Measurements from ENCODE around the gene CEP112. TPM values are rescaled to one million over a fixed set of nuclear protein-coding genes. Genes with fewer than 3 reads are reported as not detected.

Gene CEP112
- total RNA-seq, 1 experiment from 2014 or later = 6.1 TPM

DNA sequence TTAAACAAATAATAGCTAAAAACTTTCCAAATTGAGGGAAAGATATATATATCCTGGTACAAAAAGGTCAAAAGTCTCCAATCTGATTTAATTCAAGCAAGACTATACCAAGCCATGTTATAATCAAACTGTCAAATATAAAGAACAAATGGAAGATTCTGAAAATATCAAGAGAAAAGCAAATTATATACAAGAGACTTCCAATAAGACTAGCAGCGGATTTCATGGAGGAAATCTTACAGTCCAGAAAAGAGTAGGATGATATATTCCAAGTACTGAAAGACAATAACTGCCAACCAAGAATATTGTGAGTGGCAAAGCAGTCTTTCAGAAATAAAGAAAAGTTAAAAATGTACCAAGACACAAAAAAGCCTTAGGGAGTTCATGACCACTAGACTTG lies 102.2 kb downstream of the CEP112 start (continued):
- TF ChIP-seq, protein P1, sequence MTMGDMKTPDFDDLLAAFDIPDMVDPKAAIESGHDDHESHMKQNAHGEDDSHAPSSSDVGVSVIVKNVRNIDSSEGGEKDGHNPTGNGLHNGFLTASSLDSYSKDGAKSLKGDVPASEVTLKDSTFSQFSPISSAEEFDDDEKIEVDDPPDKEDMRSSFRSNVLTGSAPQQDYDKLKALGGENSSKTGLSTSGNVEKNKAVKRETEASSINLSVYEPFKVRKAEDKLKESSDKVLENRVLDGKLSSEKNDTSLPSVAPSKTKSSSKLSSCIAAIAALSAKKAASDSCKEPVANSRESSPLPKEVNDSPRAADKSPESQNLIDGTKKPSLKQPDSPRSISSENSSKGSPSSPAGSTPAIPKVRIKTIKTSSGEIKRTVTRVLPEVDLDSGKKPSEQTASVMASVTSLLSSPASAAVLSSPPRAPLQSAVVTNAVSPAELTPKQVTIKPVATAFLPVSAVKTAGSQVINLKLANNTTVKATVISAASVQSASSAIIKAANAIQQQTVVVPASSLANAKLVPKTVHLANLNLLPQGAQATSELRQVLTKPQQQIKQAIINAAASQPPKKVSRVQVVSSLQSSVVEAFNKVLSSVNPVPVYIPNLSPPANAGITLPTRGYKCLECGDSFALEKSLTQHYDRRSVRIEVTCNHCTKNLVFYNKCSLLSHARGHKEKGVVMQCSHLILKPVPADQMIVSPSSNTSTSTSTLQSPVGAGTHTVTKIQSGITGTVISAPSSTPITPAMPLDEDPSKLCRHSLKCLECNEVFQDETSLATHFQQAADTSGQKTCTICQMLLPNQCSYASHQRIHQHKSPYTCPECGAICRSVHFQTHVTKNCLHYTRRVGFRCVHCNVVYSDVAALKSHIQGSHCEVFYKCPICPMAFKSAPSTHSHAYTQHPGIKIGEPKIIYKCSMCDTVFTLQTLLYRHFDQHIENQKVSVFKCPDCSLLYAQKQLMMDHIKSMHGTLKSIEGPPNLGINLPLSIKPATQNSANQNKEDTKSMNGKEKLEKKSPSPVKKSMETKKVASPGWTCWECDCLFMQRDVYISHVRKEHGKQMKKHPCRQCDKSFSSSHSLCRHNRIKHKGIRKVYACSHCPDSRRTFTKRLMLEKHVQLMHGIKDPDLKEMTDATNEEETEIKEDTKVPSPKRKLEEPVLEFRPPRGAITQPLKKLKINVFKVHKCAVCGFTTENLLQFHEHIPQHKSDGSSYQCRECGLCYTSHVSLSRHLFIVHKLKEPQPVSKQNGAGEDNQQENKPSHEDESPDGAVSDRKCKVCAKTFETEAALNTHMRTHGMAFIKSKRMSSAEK (CRISPR knock-in tag; IDR thresholded peaks at IDR 0.05; ENCODE audit: borderline replicate concordance) = no peak
- no peak for TF ChIP-seq RELA (CRISPR knock-in tag; IDR thresholded peaks at IDR 0.05; ENCODE audit: borderline replicate concordance)

DNA sequence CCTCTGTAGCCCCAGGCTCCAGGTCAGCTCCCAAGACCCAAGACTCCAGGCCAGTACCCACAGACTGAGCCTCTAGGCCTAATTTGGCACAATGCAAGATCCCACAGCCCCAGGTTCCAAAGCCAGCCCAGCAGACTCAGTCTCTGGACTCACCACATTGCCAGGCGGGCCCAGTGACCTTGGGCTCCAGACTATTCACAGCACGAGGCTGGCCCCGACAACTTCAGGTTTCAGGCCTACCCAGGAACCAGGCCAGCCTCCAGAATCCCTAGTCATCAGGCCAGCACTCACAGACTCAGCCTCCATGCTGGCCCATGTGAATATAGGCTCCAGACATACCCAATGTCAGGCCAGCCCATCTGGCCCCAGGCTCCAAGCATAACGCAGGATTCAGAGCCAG lies 103.8 kb downstream of the CEP112 start:
- TF ChIP-seq RORB (CRISPR knock-in tag; IDR thresholded peaks at IDR 0.05) (no peak), ZNF232 (CRISPR knock-in tag; IDR thresholded peaks at IDR 0.05) (no peak), GABPB1 (CRISPR knock-in tag; IDR thresholded peaks at IDR 0.05) (no peak)
- TF ChIP-seq, protein P2, sequence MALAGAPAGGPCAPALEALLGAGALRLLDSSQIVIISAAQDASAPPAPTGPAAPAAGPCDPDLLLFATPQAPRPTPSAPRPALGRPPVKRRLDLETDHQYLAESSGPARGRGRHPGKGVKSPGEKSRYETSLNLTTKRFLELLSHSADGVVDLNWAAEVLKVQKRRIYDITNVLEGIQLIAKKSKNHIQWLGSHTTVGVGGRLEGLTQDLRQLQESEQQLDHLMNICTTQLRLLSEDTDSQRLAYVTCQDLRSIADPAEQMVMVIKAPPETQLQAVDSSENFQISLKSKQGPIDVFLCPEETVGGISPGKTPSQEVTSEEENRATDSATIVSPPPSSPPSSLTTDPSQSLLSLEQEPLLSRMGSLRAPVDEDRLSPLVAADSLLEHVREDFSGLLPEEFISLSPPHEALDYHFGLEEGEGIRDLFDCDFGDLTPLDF (CRISPR knock-in tag; IDR thresholded peaks at IDR 0.05) = no peak
- TF ChIP-seq, protein P3, sequence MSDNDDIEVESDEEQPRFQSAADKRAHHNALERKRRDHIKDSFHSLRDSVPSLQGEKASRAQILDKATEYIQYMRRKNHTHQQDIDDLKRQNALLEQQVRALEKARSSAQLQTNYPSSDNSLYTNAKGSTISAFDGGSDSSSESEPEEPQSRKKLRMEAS (CRISPR knock-in tag; IDR thresholded peaks at IDR 0.05) = no peak
- Mint-ChIP-seq H3K4me1 (peaks cover 2% of the 10 kb centered on the region; the same call in 1 of the 2 replicates), H3K27me3 (ENCODE audit: low read depth) (no peaks in the 10 kb centered on the region; the same call in 1 of the 2 replicates), H3K4me3 (no peak overlapping the region), H3K36me3 (peaks cover 23% of the 10 kb centered on the region), H3K9me3 (peaks cover 41% of the 10 kb centered on the region), H3K27ac (no peak overlapping the region)
- ChIA-PET CTCF (no interaction called here), POLR2A (no interaction called here)
- no peak for ATAC-seq
- no peak for DNase-seq (ENCODE audit: low spot score)

DNA sequence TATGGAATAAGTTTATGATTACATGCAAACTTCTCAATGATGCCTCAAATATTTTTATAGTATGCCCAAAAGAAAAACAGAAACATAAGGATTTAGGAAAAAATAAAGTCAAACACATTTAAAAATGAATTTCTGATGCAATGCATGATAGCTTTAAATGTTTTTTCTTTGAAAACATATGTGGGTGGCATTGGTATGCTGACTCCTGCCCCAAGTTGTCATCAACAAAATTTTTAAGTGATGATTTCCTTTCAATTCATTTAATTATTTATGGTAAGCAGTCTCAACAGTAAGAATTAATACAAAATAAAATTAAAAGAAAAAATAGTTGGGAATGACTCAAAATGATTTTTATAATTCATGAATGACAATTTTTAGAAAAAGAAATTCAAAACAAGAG lies 104.9 kb downstream of the CEP112 start:
- Mint-ChIP-seq H3K27me3 (ENCODE audit: low read depth) (no peaks in the 10 kb centered on the region; the same call in 1 of the 2 replicates), H3K27ac (no peak overlapping the region), H3K4me1 (peaks cover 2% of the 10 kb centered on the region; the same call in 1 of the 2 replicates), H3K4me3 (no peak overlapping the region), H3K9me3 (peaks cover 42% of the 10 kb centered on the region), H3K36me3 (peaks cover 22% of the 10 kb centered on the region)
- DNase-seq (ENCODE audit: low spot score) = no peak
- TF ChIP-seq ZNF317 (CRISPR knock-in tag; IDR thresholded peaks at IDR 0.05; ENCODE audit: borderline replicate concordance, low read depth) (no peak), RELA (CRISPR knock-in tag; IDR thresholded peaks at IDR 0.05; ENCODE audit: borderline replicate concordance) (no peak), NR1H2 (CRISPR knock-in tag; IDR thresholded peaks at IDR 0.05) (no peak), EMX1 (CRISPR knock-in tag; IDR thresholded peaks at IDR 0.05) (no peak), MYBL2 (CRISPR knock-in tag; IDR thresholded peaks at IDR 0.05) (no peak), NR2C2 (CRISPR knock-in tag; IDR thresholded peaks at IDR 0.05) (no peak)
- TF ChIP-seq, protein P4, sequence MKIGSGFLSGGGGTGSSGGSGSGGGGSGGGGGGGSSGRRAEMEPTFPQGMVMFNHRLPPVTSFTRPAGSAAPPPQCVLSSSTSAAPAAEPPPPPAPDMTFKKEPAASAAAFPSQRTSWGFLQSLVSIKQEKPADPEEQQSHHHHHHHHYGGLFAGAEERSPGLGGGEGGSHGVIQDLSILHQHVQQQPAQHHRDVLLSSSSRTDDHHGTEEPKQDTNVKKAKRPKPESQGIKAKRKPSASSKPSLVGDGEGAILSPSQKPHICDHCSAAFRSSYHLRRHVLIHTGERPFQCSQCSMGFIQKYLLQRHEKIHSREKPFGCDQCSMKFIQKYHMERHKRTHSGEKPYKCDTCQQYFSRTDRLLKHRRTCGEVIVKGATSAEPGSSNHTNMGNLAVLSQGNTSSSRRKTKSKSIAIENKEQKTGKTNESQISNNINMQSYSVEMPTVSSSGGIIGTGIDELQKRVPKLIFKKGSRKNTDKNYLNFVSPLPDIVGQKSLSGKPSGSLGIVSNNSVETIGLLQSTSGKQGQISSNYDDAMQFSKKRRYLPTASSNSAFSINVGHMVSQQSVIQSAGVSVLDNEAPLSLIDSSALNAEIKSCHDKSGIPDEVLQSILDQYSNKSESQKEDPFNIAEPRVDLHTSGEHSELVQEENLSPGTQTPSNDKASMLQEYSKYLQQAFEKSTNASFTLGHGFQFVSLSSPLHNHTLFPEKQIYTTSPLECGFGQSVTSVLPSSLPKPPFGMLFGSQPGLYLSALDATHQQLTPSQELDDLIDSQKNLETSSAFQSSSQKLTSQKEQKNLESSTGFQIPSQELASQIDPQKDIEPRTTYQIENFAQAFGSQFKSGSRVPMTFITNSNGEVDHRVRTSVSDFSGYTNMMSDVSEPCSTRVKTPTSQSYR (CRISPR knock-in tag; IDR thresholded peaks at IDR 0.05) = no peak
- TF ChIP-seq, protein P5, sequence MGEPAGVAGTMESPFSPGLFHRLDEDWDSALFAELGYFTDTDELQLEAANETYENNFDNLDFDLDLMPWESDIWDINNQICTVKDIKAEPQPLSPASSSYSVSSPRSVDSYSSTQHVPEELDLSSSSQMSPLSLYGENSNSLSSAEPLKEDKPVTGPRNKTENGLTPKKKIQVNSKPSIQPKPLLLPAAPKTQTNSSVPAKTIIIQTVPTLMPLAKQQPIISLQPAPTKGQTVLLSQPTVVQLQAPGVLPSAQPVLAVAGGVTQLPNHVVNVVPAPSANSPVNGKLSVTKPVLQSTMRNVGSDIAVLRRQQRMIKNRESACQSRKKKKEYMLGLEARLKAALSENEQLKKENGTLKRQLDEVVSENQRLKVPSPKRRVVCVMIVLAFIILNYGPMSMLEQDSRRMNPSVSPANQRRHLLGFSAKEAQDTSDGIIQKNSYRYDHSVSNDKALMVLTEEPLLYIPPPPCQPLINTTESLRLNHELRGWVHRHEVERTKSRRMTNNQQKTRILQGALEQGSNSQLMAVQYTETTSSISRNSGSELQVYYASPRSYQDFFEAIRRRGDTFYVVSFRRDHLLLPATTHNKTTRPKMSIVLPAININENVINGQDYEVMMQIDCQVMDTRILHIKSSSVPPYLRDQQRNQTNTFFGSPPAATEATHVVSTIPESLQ (CRISPR knock-in tag; IDR thresholded peaks at IDR 0.05) = no peak
- TF ChIP-seq, protein P6, sequence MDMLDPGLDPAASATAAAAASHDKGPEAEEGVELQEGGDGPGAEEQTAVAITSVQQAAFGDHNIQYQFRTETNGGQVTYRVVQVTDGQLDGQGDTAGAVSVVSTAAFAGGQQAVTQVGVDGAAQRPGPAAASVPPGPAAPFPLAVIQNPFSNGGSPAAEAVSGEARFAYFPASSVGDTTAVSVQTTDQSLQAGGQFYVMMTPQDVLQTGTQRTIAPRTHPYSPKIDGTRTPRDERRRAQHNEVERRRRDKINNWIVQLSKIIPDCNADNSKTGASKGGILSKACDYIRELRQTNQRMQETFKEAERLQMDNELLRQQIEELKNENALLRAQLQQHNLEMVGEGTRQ (CRISPR knock-in tag; IDR thresholded peaks at IDR 0.05) = no peak
- CTCF ChIA-PET = no interaction called here
- no peak for ATAC-seq
- POLR2A ChIA-PET = no interaction called here

Measured in WTC11 (cell line).